Lower leg skin (tissue), 3 donors: ENCODE measurements around the gene CD59.

Experiments used
- CTCF ChIP-seq, 3 donors: fragments of 450-650 bp; IDR thresholded peaks; one replicate each; pipeline ENCODE4 v1.5.1; 2016; ENCODE audit warnings: antibody characterized with exemption in 3 of 3, mild to moderate bottlenecking in 3 of 3, moderate library complexity in 2 of 3
- POLR2A ChIP-seq, 2 donors: fragments of 450-650 bp; IDR thresholded peaks; one replicate each; pipeline ENCODE4 v1.6.1; 2016 to 2017; ENCODE audit warnings: antibody characterized with exemption in 2 of 2, mild to moderate bottlenecking in 1 of 2, moderate library complexity in 1 of 2

- TF ChIP-seq POLR2A (IDR thresholded peaks at IDR 0.05) (no peak), CTCF (IDR thresholded peaks at IDR 0.05) (no peak)
Measured at GRCh38 chr11:33658195-33658900, 77.9 kb downstream of the CD59 start.
